Esophagus muscularis mucosa (tissue), 3 donors: Measurements from ENCODE around the gene N4BP3.

ENCODE experiments used
- POLR2A ChIP-seq: fragments of 450-650 bp; IDR thresholded peaks from one replicate; pipeline ENCODE4 v1.6.1; 2017; ENCODE audit warnings: antibody characterized with exemption, moderate library complexity, mild to moderate bottlenecking, low read depth
- POLR2AphosphoS5 ChIP-seq, 2 donors: sonication (generic); formaldehyde crosslinking; IDR thresholded peaks; one replicate each; pipeline ENCODE4 v1.6.1; 2017; ENCODE audit warnings: antibody characterized with exemption in 2 of 2
- TF ChIP-seq, protein P1 (sequence below), 3 experiments: fragments of 200-600 bp in 2 of 3; fragments of 450-650 bp in 1 of 3; sonication (generic) in 2 of 3; IDR thresholded peaks; one replicate each; pipeline ENCODE4 v1.5.1; 2017 to 2019; ENCODE audit warnings: antibody characterized with exemption in 3 of 3, mild to moderate bottlenecking in 2 of 3, moderate library complexity in 1 of 3

DNA sequence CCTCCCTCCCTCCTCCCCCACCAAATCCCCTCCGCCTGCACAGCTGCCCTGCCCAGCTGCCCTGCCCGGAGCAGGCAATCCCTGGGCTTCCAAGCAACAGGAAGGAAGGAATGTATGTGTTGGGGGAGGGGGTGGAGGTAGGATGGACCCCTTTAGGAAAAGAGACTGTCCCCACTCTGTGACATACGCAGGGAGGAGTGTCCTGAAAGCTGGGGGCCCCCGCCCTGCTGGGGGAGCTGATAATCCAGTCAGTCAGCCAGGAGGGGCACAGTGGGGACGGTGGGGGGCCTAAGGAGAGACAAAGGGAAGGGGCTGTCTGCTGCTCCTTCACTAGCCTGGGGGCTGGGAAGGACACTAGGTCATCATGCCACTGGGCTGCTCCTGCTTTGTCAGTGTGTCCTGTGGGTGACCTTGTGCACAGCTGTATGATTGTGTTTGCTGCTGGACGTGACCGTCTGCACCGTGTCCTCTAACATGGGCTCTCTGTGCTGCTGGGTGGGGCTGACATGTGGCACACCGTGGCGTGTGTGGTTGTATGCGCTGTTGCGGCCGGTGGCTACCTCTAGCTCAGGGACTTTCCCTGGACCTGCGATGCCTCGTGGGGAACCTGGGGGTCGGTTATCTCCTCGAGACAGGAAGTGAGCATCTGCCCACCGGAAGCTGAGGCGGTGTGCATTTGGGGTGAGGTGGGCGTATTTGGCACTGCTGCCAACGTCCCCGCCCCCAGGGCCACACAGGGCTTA, 3.0 kb downstream of the N4BP3 start:
- no peak for TF ChIP-seq POLR2A
- TF ChIP-seq, protein P1, sequence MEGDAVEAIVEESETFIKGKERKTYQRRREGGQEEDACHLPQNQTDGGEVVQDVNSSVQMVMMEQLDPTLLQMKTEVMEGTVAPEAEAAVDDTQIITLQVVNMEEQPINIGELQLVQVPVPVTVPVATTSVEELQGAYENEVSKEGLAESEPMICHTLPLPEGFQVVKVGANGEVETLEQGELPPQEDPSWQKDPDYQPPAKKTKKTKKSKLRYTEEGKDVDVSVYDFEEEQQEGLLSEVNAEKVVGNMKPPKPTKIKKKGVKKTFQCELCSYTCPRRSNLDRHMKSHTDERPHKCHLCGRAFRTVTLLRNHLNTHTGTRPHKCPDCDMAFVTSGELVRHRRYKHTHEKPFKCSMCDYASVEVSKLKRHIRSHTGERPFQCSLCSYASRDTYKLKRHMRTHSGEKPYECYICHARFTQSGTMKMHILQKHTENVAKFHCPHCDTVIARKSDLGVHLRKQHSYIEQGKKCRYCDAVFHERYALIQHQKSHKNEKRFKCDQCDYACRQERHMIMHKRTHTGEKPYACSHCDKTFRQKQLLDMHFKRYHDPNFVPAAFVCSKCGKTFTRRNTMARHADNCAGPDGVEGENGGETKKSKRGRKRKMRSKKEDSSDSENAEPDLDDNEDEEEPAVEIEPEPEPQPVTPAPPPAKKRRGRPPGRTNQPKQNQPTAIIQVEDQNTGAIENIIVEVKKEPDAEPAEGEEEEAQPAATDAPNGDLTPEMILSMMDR (IDR thresholded peaks at IDR 0.05): no peak
- TF ChIP-seq POLR2AphosphoS5 (IDR thresholded peaks at IDR 0.05): no peak
